ACHN (cell line): ENCODE data around the gene MICB.
A peak's percentile ranks its signal among the peaks of the same experiment; 100 is the strongest.
"Not testable (repeated sequence)": the region's sequence is repeated elsewhere in the genome, so short reads cannot be mapped to it uniquely, and the experiment has no call there.

ENCODE experiments used
- DNase-seq: peaks from one replicate; pipeline ENCODE4 v3.0.0-alpha.2; 2015
- in situ Hi-C: cut with HindIII; loops from 2 replicates; pipeline ENCODE4 v1.10.0; 2017; ENCODE audit warnings: low sequenced_read_pairs, low pct_ligation_motif_present, low pct_unique_long_range_greater_than_20kb

MICB gene

DNA sequence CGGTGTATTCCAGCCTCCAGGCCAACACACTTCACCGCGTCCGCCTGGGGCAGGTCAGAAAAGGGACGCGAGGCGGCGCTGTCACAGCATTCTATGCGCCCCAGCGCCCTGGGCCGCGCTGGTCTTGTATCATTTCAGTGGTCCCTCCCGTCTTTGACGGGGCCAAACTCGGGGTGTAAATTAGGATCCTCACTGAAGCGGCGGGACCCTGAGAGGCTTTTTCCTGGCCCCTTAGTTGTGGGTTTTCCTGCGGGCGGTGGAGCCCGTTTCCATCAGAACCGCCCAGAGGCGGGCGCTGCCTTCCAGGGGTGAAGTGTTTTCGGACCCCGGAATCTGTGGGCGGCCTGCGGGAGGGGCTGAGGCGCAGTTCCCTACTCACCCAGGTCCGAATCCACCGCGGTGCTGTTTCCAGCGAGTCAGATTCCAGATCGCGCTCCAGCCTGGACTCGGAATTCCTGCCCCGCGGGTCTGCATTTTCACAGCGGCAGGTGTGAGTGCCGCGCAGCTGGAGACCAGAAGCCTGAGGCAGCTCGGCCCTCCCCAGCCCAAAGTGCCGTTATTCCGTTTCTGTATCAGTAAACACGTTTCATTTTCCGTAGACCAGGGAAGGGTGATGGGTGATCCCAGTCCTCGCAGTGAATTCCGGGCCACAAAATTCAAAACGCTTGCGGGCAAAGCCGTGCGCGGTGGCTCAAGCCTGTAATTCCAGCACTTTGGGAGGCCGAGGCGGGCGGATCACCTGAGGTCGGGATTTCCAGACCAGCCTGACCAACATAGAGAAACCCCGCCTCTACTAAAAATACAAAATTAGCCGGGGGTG is 3.9 kb upstream of the MICB start:
- in situ Hi-C loops = no loop called here
- DNase-seq = peak; percentile 82

DNA sequence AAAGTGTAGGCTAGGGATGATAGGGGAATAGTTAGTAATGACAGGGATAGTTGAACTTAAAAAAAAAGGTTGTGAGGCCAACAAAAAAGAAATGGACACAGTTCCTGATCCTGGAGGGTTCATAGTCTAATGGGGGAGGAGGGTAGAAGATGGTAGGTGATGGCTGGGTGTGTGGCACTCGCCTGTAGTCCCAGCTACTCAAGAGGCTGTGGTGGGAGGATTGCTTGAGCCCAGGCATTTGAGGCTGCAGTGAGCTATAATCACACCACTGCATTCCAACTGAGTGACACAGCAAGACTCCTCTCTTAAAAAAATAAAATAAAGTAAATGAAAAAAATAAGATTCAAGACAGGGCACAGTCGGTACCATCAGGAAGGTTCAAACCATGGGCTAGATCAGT is 2.4 kb upstream of the MICB start:
- in situ Hi-C loops = no loop called here
- peak; percentile 72 for DNase-seq

DNA sequence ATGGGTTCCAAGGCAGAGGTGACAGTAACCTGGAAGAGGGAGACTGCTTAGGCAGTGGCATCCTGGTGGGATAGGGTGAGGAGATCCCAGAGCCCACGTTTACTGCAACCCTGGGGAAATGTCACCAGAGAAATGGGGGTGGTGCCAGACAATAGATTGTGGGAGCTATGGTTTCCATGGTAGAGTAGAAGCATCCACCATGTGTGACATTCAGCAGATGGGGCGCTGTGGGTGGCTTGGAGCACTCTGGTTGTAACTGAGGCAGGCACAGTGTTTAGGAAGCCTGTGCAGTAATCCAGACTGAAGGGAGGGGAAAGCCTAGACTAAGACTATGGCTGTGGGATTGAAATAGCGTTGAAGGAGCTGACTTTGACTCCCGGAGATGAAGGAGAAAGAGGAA is 1.1 kb upstream of the MICB start:
- in situ Hi-C loops, DNase-seq: not testable (repeated sequence)

DNA sequence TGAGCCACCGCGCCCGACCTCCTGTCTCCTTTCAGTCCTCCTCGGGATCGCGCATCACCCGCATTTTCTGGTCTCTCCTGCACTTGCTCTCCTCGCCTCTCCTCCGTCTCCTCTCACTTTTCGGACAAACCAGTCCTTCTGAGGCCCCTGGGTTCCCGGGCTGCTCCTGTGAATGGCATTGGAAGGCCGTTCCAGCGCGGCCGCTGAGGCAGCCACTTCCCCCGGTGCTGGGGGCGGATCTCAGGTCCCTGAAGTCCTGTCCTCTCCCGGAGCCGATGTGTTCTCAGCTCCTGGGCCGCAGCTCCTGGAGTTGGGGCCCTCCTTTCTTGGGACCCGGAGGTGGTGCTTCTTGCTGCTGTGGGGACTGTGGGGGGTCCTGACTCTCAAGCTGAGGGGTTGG is 803 bp downstream of the MICB start:
- in situ Hi-C loops = no loop called here
- no peak for DNase-seq

DNA sequence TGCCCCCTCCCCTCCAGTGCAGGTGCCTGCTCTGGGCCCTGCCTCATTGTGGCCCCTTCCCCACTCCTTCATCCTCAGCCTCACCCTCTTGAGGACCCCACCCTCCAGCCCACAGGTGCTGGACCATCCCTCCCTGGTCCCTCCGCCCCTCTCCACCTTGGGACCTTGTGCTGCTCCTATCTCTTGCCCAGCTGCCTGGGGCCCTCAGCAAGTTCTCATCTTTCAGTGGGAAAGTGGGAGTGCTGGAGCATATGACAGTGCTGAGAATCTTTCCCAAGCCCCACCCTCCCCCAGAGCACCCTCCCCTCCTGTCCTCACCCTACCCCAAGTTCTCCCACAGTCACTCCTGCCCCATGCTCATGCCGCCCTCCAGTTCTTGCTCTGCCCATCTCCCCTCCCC is 1.7 kb downstream of the MICB start:
- in situ Hi-C loops, DNase-seq: not testable (repeated sequence)

DNA sequence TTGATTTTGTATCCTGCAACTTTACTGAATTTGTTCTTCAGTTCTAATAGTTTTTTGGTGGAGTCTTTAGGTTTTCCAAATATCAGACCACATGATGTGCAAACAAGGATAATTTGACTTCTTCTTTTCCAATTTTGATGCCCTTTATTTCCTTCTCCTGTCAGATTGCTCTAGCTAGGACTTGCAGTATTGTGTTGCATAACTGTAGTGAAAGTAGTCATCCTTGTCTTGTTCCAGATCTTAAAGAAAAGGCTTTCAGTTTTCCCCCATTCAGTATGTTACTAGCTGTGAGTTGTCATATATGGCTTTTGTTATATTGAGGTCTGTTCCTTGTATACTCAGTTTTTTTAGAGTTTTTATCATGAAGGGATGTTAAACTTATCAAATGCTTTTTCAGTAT is 4.6 kb downstream of the MICB start:
- no peak for DNase-seq
- in situ Hi-C loops = no loop called here

DNA sequence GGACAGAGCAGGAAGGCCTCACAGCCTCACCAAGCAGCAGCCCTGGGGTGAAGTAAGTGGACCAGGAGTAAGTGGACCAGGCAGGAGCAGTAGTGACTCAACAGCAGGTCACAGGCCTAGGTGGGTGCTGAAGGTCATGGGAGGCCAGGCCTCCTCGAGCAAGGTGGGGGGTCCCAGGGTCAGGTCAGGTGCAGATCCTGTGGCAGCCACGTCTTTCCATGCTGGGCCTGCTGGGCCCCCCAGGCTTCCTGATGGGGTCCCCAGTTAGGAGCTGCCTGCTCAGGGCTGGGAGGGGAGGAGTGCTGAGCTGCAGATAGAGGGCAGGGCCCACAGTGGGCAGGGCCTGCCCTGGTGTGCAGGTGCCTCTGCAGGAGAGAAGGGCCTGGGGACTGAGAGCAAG is 11.1 kb downstream of the MICB start:
- DNase-seq, in situ Hi-C loops: not testable (repeated sequence)

DNA sequence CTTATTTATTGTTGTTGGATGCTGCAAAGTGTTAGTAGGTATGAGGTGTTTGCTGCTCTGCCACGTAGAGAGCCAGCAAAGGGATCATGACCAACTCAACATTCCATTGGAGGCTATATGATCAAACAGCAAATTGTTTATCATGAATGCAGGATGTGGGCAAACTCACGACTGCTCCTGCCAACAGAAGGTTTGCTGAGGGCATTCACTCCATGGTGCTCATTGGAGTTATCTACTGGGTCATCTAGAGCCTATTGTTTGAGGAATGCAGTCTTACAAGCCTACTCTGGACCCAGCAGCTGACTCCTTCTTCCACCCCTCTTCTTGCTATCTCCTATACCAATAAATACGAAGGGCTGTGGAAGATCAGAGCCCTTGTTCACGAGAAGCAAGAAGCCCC is 12.1 kb downstream of the MICB start:
- no peak for DNase-seq
- in situ Hi-C loops = no loop called here

DNA sequence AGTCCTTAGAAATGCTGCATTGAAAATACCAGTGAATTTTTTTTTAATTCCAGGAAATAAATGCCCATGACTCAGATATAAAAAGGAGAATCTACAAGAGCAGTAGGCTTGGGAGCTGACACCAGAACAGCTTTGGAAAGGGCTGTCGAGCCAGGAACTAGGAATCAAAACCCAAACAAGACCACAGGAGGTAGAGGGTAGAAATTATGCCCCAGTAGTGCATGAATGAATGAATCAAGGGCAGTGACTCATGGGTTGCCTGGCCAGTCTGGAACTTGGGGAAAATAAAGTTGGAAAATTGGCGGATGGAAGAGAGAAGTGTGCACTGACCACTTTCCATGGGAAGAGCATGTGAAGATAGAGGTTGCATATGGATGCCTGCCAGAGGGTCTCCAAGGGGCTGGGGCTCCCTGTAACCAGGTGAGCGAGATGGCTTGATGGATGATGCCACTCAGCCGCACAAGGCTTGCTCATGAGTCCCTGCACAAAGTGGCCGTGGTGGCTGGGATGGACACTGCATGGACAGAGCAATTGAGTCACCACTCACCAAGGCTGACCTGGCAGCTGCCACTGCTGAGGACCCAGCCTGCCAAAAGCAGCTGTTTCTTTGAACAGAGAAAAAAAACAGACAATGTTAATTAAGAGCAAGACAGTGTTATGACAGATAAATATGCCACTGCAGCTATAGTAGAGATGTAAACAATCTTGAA is 15.7 kb downstream of the MICB start:
- in situ Hi-C loops = no loop called here
- DNase-seq = no peak

DNA sequence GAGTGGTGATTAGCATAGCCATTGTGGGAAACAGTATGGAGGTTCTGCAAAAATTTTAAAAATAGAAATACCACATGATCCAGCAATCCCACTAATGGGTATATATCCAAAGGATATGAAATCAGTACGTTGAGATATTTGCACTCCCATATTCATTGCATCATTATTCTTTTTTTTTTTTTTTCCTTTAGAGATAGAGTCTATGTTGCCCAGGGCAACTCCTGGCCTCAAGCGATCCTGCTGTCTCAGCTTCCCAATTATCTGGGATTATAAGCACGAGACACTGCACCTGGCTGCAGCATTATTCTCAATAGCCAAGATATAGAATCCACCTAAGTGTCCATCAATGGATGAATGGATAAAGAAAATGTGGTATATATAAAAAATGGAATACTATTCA is 23.9 kb downstream of the MICB start:
- in situ Hi-C loops = no loop called here
- no peak for DNase-seq

DNA sequence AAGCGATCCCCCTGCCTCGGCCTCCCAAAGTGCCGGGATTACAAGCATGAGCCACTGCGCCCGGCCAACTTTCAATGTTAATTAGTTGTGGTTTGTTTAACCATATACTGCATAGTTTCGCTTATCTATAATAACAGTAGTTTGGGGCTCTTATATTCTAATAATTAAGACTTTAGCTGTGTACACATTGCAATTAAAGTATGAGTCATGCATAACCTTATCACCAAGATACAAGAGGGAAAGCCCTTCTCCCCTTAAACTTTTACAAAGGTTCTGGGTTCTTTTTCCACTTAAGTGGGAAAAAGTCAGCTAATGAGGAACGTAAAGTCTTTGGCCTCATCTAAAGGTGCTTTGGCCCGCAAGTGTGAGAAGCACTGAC is 27.6 kb downstream of the MICB start:
- DNase-seq = no peak
- in situ Hi-C loops = no loop called here

DNA sequence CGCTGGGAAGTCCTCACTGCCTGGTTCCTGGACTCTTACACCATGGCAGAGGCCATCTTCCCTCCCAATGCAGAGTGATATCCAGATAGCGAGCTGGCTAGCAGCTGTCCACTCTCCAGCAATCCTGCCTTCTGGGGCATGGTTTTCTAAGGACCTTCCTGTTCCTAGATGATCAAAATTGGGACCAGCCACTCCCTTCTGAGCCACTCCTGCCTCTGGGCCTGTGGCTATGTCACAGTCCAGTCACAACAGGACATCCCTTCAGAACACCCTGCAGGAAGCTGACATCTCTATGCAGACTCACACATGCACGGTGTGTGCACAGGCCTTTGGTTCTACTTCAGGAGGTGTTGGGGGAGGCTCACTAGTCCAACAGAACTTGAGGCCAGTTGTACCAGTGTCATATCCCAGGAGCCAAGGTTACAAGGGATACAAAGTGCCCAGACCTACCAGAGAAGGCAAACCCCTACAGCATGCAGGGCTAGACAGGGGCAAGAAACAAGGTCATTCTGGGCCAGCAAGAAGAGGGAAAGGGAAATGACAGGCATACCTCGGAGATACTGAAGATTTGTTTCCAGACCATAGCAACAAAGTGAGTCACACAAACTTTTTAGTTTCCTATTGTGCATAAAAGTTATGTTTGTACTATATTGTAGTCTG is 28.1 kb downstream of the MICB start:
- DNase-seq = no peak
- in situ Hi-C loops = no loop called here

DNA sequence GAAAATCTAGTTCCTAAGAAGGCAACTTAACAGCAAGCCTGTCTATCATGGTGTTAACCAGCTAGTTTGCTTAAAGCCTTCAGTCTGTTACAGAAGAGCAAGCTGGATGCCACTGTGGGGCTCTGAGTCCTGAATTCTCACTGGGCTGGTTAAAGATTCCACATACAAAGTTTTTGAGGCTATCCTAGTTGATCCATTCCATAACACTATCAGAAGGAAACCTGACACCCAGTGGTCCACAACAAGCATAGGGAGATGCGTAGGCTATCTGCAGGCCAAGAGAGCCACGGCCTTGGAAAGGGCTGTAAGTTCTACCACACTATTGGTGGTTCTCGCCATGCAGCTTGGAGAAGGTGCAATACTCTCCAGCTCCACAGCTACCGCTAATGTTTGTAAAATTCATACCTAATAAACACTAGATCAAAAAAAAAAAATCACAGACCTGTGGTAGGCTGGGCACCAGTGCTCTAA is 30.4 kb downstream of the MICB start:
- DNase-seq = no peak
- in situ Hi-C loops = no loop called here

DNA sequence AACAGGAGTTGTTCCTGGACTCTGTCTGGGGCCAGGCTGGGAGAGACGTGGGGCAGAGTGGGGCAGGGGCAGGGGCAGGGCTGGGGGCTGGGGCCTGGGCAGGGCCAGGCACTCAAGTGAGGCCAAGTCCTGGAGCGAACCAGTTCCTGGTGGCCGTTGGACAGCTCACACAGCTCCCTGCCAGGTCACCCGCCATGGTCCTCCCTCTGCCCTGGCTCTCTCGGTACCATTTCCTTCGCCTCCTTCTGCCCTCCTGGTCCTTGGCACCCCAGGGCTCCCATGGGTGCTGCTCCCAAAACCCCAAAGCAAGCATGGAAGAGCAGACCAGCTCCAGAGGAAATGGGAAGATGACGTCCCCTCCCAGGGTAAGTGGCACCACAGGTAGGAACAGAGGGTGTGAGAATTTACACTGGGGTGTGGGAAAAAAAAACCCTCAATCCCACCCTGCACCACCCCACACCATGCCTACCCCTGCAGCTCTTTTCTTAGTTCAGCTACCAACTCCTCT is 30.9 kb downstream of the MICB start, which contains the start of gene MCCD1:
MCCD1 (plus strand) TSS at position 142 of the 508 bp plus-strand sequence; CDS start at position 195, 53 bp downstream.
- DNase-seq = no peak
- in situ Hi-C loops = no loop called here

DNA sequence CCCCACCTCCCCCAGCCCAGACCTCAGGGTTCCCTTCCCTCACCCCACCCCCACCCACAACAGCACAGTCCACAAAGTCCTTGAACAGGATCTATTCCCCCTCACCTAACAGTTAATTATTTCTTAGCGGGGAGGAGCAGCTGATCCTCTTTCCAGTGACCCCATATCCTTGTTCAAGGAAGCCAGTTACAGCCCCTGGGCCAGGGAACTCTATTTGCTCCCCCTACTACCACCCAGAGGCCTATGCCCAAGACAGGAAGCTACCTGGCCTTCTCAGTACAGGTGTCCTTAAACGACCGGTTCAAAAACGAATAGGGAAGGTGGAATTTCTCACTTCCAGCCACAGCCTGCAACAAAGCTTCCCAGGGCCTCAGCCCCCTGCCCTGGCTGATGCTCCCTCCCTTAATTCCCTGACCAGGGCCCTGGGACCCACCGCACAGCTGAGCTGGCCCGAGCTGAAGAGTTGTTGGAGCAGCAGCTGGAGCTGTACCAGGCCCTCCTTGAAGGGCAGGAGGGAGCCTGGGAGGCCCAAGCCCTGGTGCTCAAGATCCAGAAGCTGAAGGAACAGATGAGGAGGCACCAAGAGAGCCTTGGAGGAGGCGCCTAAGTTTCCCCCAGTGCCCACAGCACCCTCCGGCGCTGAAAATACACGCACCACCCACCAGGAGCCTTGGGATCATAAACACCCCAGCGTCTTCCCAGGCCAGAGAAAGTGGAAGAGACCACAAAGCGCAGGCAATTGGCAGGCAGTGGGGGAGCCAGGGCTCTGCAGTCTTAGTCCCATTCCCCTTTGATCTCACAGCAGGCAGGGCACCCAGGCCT is 31.6 kb downstream of the MICB start:
- in situ Hi-C loops = no loop called here
- no peak for DNase-seq

DNA sequence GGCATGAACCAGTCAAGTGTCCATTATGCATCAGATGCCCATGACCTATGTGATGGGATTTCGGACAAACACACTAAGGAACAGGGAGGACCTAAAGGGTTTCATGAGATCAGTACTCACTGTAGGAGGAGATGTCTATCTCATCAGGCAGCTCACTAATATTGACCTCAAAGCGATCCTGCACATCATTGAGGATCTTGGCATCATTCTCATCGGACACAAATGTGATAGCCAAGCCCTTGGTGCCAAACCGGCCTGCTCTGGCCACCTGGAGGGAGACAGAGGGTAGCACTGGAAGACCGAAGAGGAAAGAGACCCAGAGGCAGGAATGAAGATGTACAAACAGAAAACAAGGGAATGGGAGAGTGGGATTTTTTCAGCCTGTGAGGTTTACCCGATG is 32.7 kb downstream of the MICB start:
- in situ Hi-C loops = no loop called here
- no peak for DNase-seq

DNA sequence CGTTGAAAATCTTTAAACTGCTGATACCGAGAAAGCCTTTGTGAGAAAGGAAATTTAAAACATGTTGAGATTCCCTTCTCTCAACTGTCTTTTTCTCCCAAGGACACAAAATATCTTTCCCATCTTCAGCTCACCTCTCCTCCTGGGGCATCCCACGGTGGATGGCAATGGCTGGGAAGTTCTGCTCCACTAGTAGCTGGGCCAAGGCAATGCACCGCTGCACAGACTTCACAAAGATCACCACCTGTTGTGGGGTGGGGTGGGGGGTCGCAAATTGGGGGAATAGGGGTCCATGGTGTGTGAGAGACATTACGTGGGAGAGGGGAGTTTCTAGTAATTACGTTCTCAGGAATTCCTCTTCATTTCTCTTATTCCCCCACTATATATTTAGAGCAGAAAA is 33.2 kb downstream of the MICB start:
- in situ Hi-C loops = no loop called here
- DNase-seq = no peak

DNA sequence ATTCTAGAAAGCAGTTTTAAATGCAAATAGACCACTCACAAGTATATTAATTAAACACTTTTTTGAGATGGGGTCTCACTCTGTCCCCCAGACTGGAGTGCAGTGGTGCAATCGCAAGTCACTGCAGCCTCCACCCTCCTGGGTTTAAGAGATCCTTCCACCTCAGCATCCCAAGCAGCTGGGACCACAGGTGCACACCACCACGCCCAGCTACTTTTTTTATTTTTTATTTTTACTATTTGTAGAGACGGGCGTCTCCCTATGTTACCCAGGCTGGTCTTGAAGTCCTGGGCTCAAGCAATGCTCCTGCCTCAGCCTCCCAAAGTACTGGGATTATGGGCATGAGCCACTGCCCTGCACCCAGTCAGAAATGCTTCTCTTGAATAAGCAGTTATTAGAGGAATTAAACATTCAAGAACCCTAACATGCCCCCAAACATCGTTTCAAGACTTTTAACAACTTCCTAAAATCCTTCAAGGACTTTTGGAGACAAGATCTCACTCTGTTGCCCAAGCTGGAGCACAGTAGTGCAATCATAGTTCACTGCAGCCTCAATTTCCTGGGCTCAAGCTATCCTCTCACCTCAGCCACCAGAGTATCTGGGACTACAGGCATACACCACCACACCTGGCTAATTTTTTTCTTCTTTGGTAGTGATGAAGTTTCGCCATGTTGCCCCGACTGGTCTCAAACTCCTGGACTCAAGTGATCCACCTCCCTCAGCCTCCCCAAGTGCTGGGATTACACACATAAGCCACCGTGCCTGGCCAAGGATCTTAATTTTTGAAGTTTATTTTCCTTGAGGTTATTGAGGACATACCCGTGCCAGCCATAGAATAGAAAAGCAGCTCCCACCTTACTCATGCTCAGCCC is 34.1 kb downstream of the MICB start:
- in situ Hi-C loops = no loop called here
- DNase-seq = no peak
